GM18909 (cell line): ENCODE data around the gene DRC3.
A peak's percentile ranks its signal among the peaks of the same experiment; 100 is the strongest.
"Not testable (repeated sequence)": the region's sequence is repeated elsewhere in the genome, so short reads cannot be mapped to it uniquely, and the experiment has no call there.

Experiments used
- ATAC-seq: cut with Tn5 transposase; IDR thresholded peaks from one replicate; pipeline ENCODE4 v1.9.1; 2021; ENCODE audit warnings: mild to moderate bottlenecking; ENCODE audit not compliant: unreplicated experiment, poor library complexity

DRC3 gene

DNA sequence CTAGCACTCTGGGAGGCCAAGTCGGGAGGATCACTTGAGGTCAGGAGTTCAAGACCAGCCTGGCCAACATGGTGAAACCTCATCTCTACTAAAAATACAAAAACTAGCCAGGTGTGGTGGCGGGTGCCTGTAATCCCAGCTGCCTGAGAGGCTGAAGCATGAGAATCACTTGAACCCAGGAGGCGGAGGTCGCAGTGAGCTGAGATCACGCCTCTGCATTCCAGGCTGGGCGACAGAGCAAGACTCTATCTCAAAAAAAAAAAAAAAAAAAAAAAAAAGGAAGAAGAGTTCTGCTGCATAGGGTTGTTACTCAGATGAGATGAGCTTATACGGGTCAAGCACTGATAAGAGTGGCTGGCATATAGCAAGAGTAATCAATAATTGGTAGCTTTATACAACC, 32.7 kb upstream of the DRC3 start:
- ATAC-seq: not testable (repeated sequence)

DNA sequence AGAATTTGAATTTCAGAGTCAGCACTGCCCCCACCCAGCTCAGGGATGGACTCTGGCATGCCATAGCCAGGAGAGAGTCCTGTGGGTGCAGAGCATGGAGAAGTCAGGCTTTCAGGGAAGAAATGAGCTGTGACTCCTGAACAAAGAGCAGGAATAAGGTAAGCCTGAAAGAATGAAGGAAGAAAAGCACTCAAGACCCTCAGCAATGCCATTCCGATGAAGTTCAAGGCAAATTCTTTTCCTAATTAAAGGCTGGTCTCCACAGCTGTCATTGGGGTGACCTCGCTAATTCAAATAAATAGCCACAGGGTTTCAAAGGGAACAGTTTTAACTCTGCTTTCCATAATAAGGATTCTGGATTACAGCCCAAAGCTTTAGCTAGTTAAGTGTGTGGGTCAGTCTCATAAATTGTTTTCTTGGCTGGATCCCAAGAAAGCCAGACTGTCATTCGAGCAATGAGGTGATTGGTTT, 32.2 kb upstream of the DRC3 start:
- no peak for ATAC-seq

DNA sequence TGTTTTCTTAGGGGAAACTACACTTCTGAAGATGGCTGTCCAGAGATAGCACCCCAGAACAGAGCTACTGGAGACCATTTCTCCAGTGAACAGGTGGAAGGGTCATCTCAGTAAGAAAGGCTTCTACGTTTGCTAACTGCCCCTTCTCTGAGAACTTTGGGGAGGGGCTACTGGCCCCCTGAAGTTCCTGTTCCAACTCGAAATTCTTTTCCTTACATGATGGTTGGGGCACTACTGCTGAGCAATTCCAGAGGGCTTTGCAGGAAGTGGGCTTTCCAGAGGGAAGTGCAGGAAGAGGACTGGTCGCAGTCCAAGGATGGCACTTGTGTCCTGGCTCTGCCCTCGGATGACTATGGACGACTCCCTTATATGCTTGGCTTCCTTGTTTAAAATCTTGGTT, 31.6 kb upstream of the DRC3 start:
- no peak for ATAC-seq

DNA sequence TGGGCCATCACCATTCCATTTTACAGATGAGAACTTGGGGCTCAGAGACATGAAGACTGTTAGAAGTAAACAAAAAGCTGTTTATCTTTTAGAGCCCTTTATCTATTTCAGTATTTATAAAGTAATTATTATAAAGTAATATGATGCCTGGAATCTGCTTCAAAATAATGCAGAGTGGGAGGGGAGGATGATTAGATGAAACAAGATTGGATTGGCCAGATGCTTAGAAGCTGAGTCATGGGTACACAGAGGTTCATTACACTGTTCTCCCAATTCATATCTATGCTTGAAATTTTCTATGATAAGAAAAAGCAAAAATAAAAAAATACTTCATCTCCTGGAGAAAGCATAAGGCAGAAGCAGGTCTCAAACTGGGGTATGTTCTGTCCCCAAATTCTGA, 29.8 kb upstream of the DRC3 start:
- no peak for ATAC-seq

GRCh38 chr17:17943281-17943984, 29.2 kb upstream of the DRC3 start:
- no peak for ATAC-seq

- no peak for ATAC-seq
These were observed 28.4 kb upstream of the DRC3 start for GRCh38 chr17:17944242-17944641.

DNA sequence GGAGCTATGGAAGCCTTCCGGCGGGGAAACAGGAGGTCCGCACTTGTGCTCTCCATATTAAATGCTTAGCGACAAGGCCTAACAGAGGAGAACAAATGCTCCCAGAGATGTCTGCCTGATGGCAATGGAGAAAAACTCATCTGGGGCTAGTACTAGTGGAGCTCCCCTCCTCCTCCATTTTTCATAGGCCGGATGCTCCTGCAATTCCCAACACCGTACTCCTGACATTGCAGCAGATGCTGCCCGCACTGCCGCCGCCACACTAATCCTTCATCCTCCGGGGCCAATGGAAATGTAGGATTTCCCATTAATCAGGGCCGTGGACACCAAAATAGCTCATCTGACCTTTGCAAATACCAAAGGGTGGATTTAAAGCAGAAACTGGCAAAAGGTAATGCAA, 27.9 kb upstream of the DRC3 start:
- no peak for ATAC-seq

- ATAC-seq: no peak
These were observed 26.6 kb upstream of the DRC3 start for GRCh38 chr17:17946093-17946492.

GRCh38 chr17:17947309-17947708, 25.4 kb upstream of the DRC3 start:
- no peak for ATAC-seq

- ATAC-seq: no peak
These were observed 24.7 kb upstream of the DRC3 start for GRCh38 chr17:17947966-17948365.

DNA sequence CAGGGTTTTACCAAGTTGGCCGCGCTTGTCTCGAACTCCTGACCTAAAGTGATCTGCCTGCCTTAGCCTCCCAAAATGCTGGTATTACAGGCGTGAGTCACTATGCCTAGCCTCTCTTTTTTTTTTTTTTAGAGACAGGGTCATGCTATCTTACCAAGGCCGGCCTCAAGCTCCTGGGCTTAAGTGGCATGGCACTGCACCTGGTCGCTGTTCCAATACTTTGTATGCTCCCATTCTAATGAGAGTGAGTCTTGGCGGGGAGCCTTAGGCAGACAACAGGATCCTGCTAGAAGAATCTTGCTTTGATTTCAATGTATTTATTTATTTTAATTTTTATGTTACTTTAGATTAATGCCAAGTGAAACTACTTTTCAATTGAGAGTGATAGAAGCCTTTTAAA, 22.3 kb upstream of the DRC3 start:
- ATAC-seq: no peak

DNA sequence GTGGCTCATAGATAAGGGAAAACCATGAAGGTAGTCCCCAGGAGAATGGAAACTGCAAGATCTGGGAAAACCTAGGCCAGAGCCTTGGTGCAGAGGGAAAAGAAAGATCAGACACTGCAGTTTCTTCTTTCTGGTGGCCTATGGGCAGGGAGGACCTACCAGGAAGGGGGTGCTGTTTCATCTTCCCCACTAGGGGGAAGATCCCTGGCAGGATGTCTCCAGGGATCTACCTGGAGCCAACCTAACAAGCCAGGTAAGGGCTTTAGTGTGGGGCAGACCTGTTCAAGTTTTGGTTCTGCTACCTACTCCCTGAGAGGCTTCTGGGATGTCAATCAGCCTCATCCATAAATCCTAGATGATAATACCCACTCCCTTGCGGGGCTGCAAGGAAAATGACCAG, 21.9 kb upstream of the DRC3 start:
- ATAC-seq: no peak

- ATAC-seq: no peak
These were observed 21.1 kb upstream of the DRC3 start for GRCh38 chr17:17951524-17951923.

DNA sequence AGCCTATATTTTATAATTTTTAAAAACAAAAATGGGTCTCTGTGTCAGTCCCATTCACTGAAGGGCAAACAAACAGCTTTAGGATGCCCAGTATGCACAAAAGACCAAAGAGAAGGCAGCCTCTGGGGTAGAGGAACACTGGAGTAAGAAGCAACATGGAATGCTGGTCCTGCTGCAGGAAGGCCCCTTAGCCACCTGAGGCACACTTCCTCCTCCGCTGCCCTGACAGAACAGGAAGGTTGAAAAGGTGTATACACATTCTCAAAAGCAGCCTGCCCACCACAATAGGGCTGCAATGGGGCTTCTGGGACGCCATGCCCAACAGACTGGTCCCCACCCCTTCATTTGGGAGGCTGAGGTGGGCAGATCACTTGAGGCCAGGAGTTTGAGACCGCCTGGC, 20.0 kb upstream of the DRC3 start:
- ATAC-seq: no peak

DNA sequence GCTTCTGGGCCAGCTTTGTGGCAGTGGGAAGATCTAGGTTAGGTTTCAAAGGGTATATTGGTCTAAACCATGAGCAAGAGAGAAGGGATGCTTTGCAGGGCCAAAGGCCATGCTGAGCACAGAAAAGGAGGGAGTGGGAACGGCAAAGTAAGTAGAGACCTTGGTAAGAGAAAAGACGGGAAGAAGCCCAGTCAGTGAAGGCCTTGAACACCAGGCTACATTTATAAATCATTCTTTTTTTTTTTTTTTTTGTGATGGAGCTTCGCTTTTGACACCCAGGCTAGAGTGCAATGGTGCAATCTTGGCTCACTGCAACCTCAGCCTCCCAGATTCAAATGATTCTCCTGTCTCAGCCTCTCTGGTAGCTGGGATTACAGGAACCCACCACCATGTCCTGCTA, 18.6 kb upstream of the DRC3 start:
- no peak for ATAC-seq

- ATAC-seq: not testable (repeated sequence)
These were observed 16.8 kb upstream of the DRC3 start for GRCh38 chr17:17955790-17956341.

DNA sequence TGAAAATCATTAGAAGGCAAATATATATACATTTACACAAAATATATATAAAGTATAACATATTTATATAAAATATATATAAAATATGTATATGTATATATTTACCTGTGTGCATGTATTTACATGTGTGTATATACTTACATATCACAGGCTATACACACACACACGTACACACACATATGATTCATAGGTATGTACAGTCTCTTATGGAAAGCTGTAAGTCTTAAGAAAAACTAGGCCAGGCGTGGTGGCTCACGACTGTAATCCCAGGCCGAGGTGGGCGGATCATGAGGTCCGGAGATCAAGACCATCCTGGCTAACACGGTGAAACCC, 15.1 kb upstream of the DRC3 start:
- ATAC-seq: no peak

DNA sequence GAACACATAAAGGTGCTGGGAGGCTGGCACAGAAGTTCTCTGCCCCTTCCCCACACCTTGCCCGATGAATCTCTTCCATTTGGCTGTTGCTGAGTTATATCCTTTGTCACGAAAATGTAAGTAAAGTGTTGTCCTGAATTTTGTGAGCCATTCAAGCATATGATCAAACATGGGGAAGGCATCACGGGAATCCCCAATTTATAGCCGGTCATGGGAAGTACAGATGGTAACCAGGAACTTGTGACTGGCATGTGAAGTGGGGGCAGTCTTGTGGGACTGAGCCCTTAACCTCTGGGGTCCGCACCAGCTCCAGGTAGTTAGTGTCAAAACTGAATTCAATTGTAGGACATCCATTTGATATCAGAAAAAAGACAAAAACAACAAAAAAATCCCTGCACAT, 13.7 kb upstream of the DRC3 start:
- no peak for ATAC-seq

DNA sequence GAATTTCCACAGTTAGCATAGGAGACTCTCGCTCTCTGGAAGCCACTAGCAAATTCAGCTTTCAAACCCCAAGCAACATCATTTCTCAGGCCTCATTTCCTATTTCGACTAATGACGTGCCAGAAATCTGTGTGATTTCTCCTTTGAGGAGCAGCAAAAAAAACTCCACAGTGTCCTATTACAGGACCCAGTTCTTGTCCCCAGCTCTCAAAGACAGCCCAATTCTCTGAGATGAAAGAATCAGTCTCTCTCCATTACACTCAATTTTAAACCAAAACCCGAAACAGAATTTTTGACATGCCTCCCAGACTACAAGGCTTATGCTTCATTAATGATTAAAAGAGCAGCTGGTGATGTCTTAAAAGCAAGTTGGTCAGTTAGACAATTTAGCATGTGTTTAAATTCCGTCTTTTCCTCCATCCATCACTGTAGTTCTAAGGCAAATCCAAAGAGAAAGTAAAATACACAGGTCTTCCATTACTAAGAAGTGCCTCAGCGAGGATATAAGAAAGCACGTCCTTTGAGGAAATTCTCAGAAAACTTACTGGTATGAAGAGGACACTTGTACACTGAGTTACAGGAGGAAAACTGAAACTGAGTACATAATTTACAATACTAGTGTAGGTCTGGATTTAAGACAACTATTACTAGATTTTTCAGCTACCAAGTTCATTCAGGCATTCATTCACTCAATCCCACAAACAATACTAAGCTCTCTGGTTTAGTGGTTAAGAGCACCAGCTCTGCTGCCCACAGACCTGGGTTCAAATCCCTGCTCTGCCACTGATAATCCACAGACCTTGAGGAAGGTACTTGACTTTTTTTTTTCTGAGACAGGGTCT, 12.9 kb upstream of the DRC3 start:
- peak; percentile 73 for ATAC-seq

- no peak for ATAC-seq
These were observed 12.1 kb upstream of the DRC3 start for GRCh38 chr17:17960500-17961030.

GRCh38 chr17:17963066-17963465, 9.6 kb upstream of the DRC3 start:
- no peak for ATAC-seq
